Stimulated activated CD8-positive, alpha-beta memory T cell treated with anti-CD3 and anti-CD28 coated beads, Interleukin-15, amount 100 ng/mL, for 24 hours (primary cell): ENCODE measurements around the gene FBXO33.
A peak's percentile ranks its signal among the peaks of the same experiment; 100 is the strongest.

Experiments used
- DNase-seq: peaks from one replicate; pipeline ENCODE4 v3.0.0-alpha.2; 2020; ENCODE audit warnings: low read depth

The FBXO33 gene

GRCh38 chr14:39432179-39432618 is at the start of gene FBXO33:
Gene FBXO33, minus strand, starts transcription at chr14:39432433. Its CDS starts 271 bp downstream, at chr14:39432162.
- DNase-seq: peak; percentile 89

GRCh38 chr14:39474416-39474911 is 42.2 kb upstream of the FBXO33 start:
- no peak for DNase-seq

- DNase-seq: no peak
Observed at GRCh38 chr14:39472078-39472477, 39.8 kb upstream of the FBXO33 start.

- no peak for DNase-seq
Observed at GRCh38 chr14:39469094-39469710, 37.0 kb upstream of the FBXO33 start.

GRCh38 chr14:39467889-39468524 is 35.8 kb upstream of the FBXO33 start:
- DNase-seq: no peak

GRCh38 chr14:39459795-39460478 is 27.7 kb upstream of the FBXO33 start:
- DNase-seq: no peak

GRCh38 chr14:39456702-39457250 is 24.5 kb upstream of the FBXO33 start:
- DNase-seq: no peak

- DNase-seq: no peak
Observed at GRCh38 chr14:39454906-39455539, 22.8 kb upstream of the FBXO33 start.

GRCh38 chr14:39452680-39453079 is 20.4 kb upstream of the FBXO33 start:
- no peak for DNase-seq

- no peak for DNase-seq
Observed at GRCh38 chr14:39451811-39452210, 19.6 kb upstream of the FBXO33 start.

- no peak for DNase-seq
Observed at GRCh38 chr14:39447175-39447661, 15.0 kb upstream of the FBXO33 start.

GRCh38 chr14:39446131-39446744 is 14.0 kb upstream of the FBXO33 start:
- DNase-seq: no peak

- DNase-seq: no peak
Observed at GRCh38 chr14:39442293-39442692, 10.1 kb upstream of the FBXO33 start.

- no peak for DNase-seq
Observed at GRCh38 chr14:39441805-39442204, 9.6 kb upstream of the FBXO33 start.

- DNase-seq: no peak
Observed at GRCh38 chr14:39440975-39441374, 8.7 kb upstream of the FBXO33 start.

- DNase-seq: no peak
Observed at GRCh38 chr14:39435241-39435640, 3.0 kb upstream of the FBXO33 start.

- no peak for DNase-seq
Observed at GRCh38 chr14:39434401-39434800, 2.2 kb upstream of the FBXO33 start.

- no peak for DNase-seq
Observed at GRCh38 chr14:39433452-39433813, 1.2 kb upstream of the FBXO33 start.

GRCh38 chr14:39432619-39433451 is 602 bp upstream of the FBXO33 start:
- peak; percentile 51 for DNase-seq

GRCh38 chr14:39431416-39432178 is 636 bp downstream of the FBXO33 start:
- peak; percentile 15 for DNase-seq
